GM12892 (cell line): Measurements from ENCODE around the gene KLHL40.

Experiments
- DNase-seq: peaks from one replicate; pipeline ENCODE4 v3.0.0; 2011; ENCODE audit not compliant: insufficient read length
- FAIRE-seq: peaks from 2 replicates; lab custom pipeline; 2011; peaks lifted over from hg19 to GRCh38; lab: Jason Lieb, UNC
- POLR2A ChIP-seq: IDR thresholded peaks from 2 replicates; pipeline ENCODE4 v1.6.1; 2011; ENCODE audit warnings: low read depth, low read length, control low read depth
- POLR2AphosphoS5 ChIP-seq: IDR thresholded peaks from 2 replicates; pipeline ENCODE4 v1.6.1; 2011; ENCODE audit warnings: low read depth, low read length, control low read depth
- TAF1 ChIP-seq: IDR thresholded peaks from 2 replicates; pipeline ENCODE4 v1.6.1; 2011; ENCODE audit warnings: low read depth, mild to moderate bottlenecking, control low read depth, low read length, borderline replicate concordance

KLHL40 gene

DNA sequence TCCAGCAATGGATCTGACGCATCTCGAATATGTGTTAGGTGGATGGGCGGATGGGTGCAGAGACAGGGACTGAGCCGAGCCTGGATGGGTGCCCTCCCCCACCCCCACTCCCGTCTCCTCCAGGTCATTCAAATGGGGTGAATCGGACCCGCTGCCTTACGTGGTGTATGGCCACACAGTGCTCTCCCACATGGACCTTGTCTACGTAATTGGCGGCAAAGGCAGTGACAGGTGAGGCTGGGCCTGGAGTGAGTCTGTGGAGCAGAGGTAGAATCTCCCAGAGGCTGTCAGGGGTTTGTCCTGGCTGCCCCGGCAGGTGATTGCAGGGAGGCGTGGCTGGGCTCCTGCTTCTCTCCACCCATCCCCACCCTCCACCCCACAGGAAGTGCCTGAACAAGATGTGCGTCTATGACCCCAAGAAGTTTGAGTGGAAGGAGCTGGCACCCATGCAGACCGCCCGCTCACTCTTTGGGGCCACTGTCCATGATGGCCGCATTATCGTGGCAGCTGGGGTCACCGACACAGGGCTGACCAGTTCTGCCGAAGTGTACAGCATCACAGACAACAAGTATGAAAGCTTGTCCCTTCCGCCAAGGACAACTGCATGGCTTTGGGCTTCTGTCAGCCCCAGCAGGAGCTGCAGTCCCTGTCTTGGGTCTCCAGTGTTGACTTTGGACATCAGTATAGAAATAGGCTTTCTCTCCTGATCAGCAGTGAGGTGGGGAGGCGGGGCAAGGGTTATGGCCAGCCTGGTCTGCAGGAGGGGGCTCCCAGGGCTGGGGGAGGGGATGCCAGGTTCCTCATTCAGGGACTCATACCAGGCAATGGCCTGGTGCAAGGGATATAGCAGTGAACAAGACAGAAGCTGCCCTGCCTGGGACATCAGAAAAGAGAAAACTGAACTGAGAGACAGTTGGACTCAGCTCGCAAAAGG, 3.4 kb downstream of the KLHL40 start:
- no peak for DNase-seq
- FAIRE-seq, result no peak
- TF ChIP-seq POLR2A (no peak), POLR2AphosphoS5 (no peak), TAF1 (no peak)

DNA sequence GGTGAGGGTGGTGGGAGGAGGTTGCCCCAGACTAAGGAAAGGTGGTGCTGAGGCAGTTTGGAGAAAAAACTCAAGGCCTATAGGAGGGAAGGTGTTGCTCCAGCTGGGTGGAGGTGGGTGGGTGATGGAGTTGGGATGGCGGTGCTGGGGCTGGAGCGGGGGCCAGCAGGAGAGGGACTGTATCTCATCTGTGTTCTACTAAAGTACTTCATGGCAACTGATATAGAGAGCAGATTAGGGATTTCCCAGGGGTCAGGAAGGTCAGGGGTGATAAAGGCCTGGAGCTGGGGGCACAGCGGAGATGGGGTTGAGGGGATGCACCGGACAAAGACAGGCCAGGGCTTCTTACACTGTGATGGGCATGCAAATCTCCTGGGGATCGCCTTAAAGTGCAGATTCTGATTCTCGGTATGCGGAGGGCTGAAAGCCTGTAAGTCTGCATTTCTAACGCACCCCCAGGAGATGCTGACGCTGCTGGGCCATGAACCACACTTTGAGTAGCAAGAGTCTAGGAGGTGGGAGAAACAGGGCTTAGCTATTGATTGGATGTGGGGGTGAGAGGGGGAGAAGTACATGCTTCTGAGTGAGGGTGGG, 4.2 kb downstream of the KLHL40 start:
- no peak for FAIRE-seq

DNA sequence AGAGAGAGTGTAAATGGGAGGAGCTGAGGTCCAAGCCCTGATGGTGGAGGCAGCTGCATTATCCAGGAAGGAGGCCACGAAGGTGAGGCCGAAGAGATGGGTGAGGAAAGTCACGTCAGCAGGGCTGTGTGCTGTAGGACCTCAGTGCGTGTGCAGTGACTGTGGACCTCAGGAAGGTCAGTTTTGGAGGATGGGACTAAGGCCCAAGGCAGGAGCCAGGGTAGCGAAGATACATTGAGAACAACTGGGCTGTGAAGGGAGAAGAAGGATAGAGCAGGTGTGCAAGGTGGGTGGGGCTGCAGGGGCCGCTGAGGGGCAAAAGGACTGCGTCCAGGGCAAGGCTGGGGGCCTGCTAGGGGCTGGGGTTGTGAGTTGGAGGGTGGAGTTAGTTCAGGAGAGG, 4.9 kb downstream of the KLHL40 start:
- DNase-seq (no peak), FAIRE-seq (no peak)
- TF ChIP-seq POLR2A (no peak), TAF1 (no peak), POLR2AphosphoS5 (no peak)

More for the DNA sequence above, 4.2 kb downstream of the KLHL40 start:
- DNase-seq, result no peak
- TF ChIP-seq POLR2A (no peak), TAF1 (no peak), POLR2AphosphoS5 (no peak)

- DNase-seq, result no peak
- no peak for FAIRE-seq
- TF ChIP-seq TAF1, result no peak
- no peak for TF ChIP-seq POLR2A
- TF ChIP-seq POLR2AphosphoS5, result no peak
These were observed 5.7 kb downstream of the KLHL40 start for GRCh38 chr3:42690766-42691680.

GRCh38 chr3:42691816-42692666, 6.7 kb downstream of the KLHL40 start:
- DNase-seq, result no peak
- no peak for FAIRE-seq
- TF ChIP-seq POLR2AphosphoS5 (no peak), POLR2A (no peak), TAF1 (no peak)

- DNase-seq, result no peak
- TF ChIP-seq POLR2A (no peak), POLR2AphosphoS5 (no peak), TAF1 (no peak)
- FAIRE-seq, result no peak
These were observed 7.6 kb downstream of the KLHL40 start for GRCh38 chr3:42692667-42693529.

DNA sequence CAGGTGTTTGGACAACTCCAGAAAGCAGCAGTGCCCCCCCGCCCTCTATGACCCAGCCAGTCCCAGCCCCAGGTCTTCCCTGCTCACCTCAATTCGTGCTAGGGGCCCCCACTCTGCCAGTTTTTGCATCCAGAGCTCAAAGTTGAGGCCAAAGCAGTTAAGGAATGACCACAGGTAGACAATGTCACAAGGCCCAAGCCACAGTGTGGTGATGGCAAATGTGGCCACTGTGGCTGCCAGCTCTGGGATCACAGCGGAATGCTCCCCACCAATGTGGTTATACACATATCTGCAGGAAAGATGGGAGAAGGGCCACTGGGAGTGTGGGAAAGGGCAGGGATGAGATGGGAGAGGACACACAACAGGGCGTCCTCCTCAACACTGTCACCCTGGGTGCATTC, 8.2 kb downstream of the KLHL40 start:
- FAIRE-seq, result no peak
- no peak for TF ChIP-seq POLR2AphosphoS5
- no peak for TF ChIP-seq TAF1
- TF ChIP-seq POLR2A, result no peak
- DNase-seq, result no peak

DNA sequence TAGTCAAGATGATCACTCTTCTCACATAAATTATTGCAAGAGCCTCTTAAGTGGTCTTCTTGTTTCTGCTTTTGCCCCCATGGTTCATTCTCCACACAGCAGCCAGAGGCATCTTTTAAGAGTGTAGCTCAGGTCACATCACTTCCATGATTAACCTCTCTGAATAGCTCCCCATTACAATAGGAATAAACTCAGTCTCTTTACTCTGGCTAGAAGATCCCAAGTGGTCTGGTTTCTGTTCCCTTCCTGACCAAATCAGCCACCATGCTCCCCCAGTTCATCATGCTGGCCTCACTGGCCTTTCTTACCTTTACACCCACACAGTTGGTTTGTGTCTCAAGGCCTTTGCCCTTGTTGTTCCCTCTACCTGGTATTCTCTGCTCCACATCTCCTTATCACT, 9.0 kb downstream of the KLHL40 start:
- DNase-seq, result no peak
- no peak for FAIRE-seq
- no peak for TF ChIP-seq POLR2AphosphoS5
- no peak for TF ChIP-seq POLR2A
- no peak for TF ChIP-seq TAF1

- FAIRE-seq (no peak), DNase-seq (no peak)
- TF ChIP-seq POLR2AphosphoS5, result no peak
- TF ChIP-seq TAF1, result no peak
- no peak for TF ChIP-seq POLR2A
These were observed 11.3 kb downstream of the KLHL40 start for GRCh38 chr3:42696356-42697288.
